Ishikawa (cell line): ENCODE measurements around the gene COL12A1.

Experiments used
- CEBPB ChIP-seq: IDR thresholded peaks from 2 replicates; pipeline ENCODE4 v1.6.1; 2012
- CREB1 ChIP-seq: IDR thresholded peaks from 2 replicates; pipeline ENCODE4 v1.6.1; 2012; ENCODE audit warnings: low read depth
- EGR1 ChIP-seq: IDR thresholded peaks from 2 replicates; pipeline ENCODE4 v1.6.1; 2012
- EP300 ChIP-seq: IDR thresholded peaks from 2 replicates; pipeline ENCODE4 v1.6.1; 2012; ENCODE audit warnings: borderline replicate concordance
- MAX ChIP-seq: IDR thresholded peaks from 2 replicates; pipeline ENCODE4 v1.6.1; 2012
- RAD21 ChIP-seq: IDR thresholded peaks from 2 replicates; pipeline ENCODE4 v1.6.1; 2012; ENCODE audit warnings: low read depth
- TAF1 ChIP-seq: IDR thresholded peaks from 2 replicates; pipeline ENCODE4 v1.6.1; 2012; ENCODE audit warnings: low read depth, mild to moderate bottlenecking
- TCF12 ChIP-seq: IDR thresholded peaks from 2 replicates; pipeline ENCODE4 v1.6.1; 2012; ENCODE audit warnings: low read depth
- YY1 ChIP-seq: IDR thresholded peaks from 2 replicates; pipeline ENCODE4 v1.6.1; 2012; ENCODE audit warnings: low read depth
- ZBTB7A ChIP-seq: IDR thresholded peaks from 2 replicates; pipeline ENCODE4 v1.6.1; 2012; ENCODE audit warnings: low read depth
- TF ChIP-seq, protein P1 (sequence below): IDR thresholded peaks from 2 replicates; pipeline ENCODE4 v1.6.1; 2012; ENCODE audit warnings: low read depth, mild to moderate bottlenecking
- TF ChIP-seq, protein P2 (sequence below): IDR thresholded peaks from 2 replicates; pipeline ENCODE4 v1.6.1; 2012

DNA sequence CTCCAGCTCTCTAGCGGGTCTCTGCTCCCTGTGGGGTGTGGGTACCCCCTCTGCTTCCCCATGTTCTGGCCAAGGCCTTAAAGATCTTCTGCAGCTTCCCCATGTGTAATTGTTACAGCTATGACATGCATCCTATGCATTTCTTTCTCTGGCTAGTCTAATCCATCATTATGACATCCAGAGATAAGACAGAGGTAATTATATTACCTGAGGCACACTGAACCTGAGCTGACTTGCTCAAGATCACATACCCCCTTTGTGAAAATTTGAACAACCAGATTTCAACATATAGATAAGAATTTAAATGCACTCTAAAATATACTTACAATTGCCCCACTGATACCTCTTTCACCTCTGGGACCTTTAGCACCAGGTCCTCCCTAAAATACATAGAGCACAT, 102.4 kb downstream of the COL12A1 start:
- no peak for TF ChIP-seq EP300
- no peak for TF ChIP-seq RAD21
- TF ChIP-seq ZBTB7A, result no peak
- TF ChIP-seq, protein P1, sequence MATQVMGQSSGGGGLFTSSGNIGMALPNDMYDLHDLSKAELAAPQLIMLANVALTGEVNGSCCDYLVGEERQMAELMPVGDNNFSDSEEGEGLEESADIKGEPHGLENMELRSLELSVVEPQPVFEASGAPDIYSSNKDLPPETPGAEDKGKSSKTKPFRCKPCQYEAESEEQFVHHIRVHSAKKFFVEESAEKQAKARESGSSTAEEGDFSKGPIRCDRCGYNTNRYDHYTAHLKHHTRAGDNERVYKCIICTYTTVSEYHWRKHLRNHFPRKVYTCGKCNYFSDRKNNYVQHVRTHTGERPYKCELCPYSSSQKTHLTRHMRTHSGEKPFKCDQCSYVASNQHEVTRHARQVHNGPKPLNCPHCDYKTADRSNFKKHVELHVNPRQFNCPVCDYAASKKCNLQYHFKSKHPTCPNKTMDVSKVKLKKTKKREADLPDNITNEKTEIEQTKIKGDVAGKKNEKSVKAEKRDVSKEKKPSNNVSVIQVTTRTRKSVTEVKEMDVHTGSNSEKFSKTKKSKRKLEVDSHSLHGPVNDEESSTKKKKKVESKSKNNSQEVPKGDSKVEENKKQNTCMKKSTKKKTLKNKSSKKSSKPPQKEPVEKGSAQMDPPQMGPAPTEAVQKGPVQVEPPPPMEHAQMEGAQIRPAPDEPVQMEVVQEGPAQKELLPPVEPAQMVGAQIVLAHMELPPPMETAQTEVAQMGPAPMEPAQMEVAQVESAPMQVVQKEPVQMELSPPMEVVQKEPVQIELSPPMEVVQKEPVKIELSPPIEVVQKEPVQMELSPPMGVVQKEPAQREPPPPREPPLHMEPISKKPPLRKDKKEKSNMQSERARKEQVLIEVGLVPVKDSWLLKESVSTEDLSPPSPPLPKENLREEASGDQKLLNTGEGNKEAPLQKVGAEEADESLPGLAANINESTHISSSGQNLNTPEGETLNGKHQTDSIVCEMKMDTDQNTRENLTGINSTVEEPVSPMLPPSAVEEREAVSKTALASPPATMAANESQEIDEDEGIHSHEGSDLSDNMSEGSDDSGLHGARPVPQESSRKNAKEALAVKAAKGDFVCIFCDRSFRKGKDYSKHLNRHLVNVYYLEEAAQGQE, result no peak
- TF ChIP-seq CREB1, result no peak
- no peak for TF ChIP-seq CEBPB
- no peak for TF ChIP-seq TAF1
- TF ChIP-seq EGR1, result no peak
- TF ChIP-seq, protein P2, sequence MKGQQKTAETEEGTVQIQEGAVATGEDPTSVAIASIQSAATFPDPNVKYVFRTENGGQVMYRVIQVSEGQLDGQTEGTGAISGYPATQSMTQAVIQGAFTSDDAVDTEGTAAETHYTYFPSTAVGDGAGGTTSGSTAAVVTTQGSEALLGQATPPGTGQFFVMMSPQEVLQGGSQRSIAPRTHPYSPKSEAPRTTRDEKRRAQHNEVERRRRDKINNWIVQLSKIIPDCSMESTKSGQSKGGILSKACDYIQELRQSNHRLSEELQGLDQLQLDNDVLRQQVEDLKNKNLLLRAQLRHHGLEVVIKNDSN, result no peak
- no peak for TF ChIP-seq MAX
- no peak for TF ChIP-seq YY1
- no peak for TF ChIP-seq TCF12
